A549 (cell line): ENCODE data around the gene RIPOR2. TPM values are rescaled to one million over a fixed set of nuclear protein-coding genes. Genes with fewer than 3 reads are reported as not detected.

Experiments
- ATAC-seq, 2 experiments: fragments of 200-7000 bp in 1 of 2; fragments of >200 bp in 1 of 2; cut with Nextera tagmentation in 1 of 2; cut with Tn5 transposase in 1 of 2; 3 replicates each; pipeline versions ENCODE4 v1.8.0 to v1.9.1; 2018 to 2020; ENCODE audit warnings: mild to moderate bottlenecking in 1 of 2, moderate library complexity in 1 of 2
- CTCF ChIA-PET: fragments of 300-600 bp; sonication (Branson Sonifier 250); formaldehyde crosslinking; extraction: SDS; loops from one replicate; lab custom pipeline; 2021; ENCODE audit warnings: antibody characterized with exemption, inconsistent platforms; lab: Yijun Ruan, JAX
- POLR2A ChIA-PET: fragments of 350-600 bp; formaldehyde crosslinking; extraction: SDS; loops from one replicate; lab custom pipeline; 2021; ENCODE audit warnings: antibody characterized with exemption, inconsistent platforms; lab: Yijun Ruan, JAX
- DNase-seq, 2 experiments: peaks; one replicate each; pipeline versions ENCODE4 v3.0.0 to v3.0.0-alpha.2; 2011 to 2016; ENCODE audit warnings: low read depth in 1 of 2, low spot score in 1 of 2
- FAIRE-seq: peaks from 2 replicates; lab custom pipeline; 2011; peaks lifted over from hg19 to GRCh38; lab: Jason Lieb, UNC
- H3K27ac ChIP-seq, 2 experiments: fragments of >200 bp; sonication (Bioruptor Twin); formaldehyde crosslinking; 3 replicates each; pipeline ENCODE4 v1.5.1; 2016 to 2017
- H3K4me1 ChIP-seq: fragments of >200 bp; sonication (Bioruptor Twin); formaldehyde crosslinking; 3 replicates; pipeline ENCODE4 v1.6.1; 2016
- H3K4me2 ChIP-seq: fragments of >200 bp; sonication (Bioruptor Twin); formaldehyde crosslinking; 3 replicates; pipeline ENCODE4 v1.6.1; 2016
- H3K4me3 ChIP-seq: fragments of >200 bp; sonication (Bioruptor Twin); formaldehyde crosslinking; 3 replicates; pipeline ENCODE4 v1.5.1; 2016
- H3K9me3 ChIP-seq: fragments of >200 bp; sonication (Bioruptor Twin); formaldehyde crosslinking; 3 replicates; pipeline ENCODE4 v1.6.1; 2016
- BHLHE40 ChIP-seq: IDR thresholded peaks from 2 replicates; pipeline ENCODE4 v1.6.1; 2012; ENCODE audit warnings: low read depth, low read length, inconsistent platforms
- EHF ChIP-seq: fragments of 250-450 bp; sonication (Bioruptor Pico); IDR thresholded peaks from 2 replicates; pipeline ENCODE4 v1.5.0; 2020; ENCODE audit warnings: mild to moderate bottlenecking
- FOSB ChIP-seq: fragments of 250-450 bp; sonication (Bioruptor Pico); IDR thresholded peaks from 2 replicates; pipeline ENCODE4 v1.5.0; 2020; ENCODE audit warnings: mild to moderate bottlenecking, moderate library complexity
- FOSL2 ChIP-seq, 2 experiments: fragments of 450-650 bp in 1 of 2; fragments of >200 bp in 1 of 2; sonication (Bioruptor Twin) in 1 of 2; formaldehyde crosslinking; IDR thresholded peaks; 2 replicates each; pipeline versions ENCODE4 v1.5.0 to v1.6.1; 2016 to 2020; ENCODE audit warnings: mild to moderate bottlenecking in 1 of 2, moderate library complexity in 1 of 2
- HEYL ChIP-seq: fragments of 250-450 bp; sonication (Bioruptor Pico); IDR thresholded peaks from 2 replicates; pipeline ENCODE4 v1.8.0; 2021; ENCODE audit warnings: mild to moderate bottlenecking, moderate library complexity
- HOXB5 ChIP-seq: fragments of 250-450 bp; sonication (Bioruptor Pico); IDR thresholded peaks from 2 replicates; pipeline ENCODE4 v1.5.0; 2020; ENCODE audit warnings: mild to moderate bottlenecking, moderate library complexity
- KDM1A ChIP-seq: fragments of 200-600 bp; sonication (generic); IDR thresholded peaks from 2 replicates; pipeline ENCODE4 v1.6.1; 2016; ENCODE audit warnings: low read depth, mild to moderate bottlenecking
- KDM5A ChIP-seq: fragments of 200-600 bp; sonication (generic); IDR thresholded peaks from 2 replicates; pipeline ENCODE4 v1.6.1; 2016; ENCODE audit warnings: antibody characterized with exemption, mild to moderate bottlenecking
- MYC ChIP-seq: IDR thresholded peaks from 2 replicates; pipeline ENCODE4 v1.6.1; 2012; ENCODE audit warnings: mild to moderate bottlenecking, inconsistent platforms, low read length, improper control_type of control experiment, borderline replicate concordance
- POLR2AphosphoS2 ChIP-seq: conservative IDR thresholded peaks from 2 replicates; pipeline ENCODE4 v1.6.1; 2012; ENCODE audit warnings: low read length, improper control_type of control experiment, inconsistent platforms
- RARB ChIP-seq: fragments of 250-450 bp; sonication (Bioruptor Pico); IDR thresholded peaks from 2 replicates; pipeline ENCODE4 v1.8.0; 2021; ENCODE audit warnings: mild to moderate bottlenecking, moderate library complexity
- RFX5 ChIP-seq: fragments of 450-650 bp; IDR thresholded peaks from 2 replicates; pipeline ENCODE4 v1.7.1; 2014; ENCODE audit warnings: antibody characterized with exemption, mild to moderate bottlenecking, moderate library complexity
- TP53 ChIP-seq: fragments of 250-450 bp; sonication (Bioruptor Pico); IDR thresholded peaks from 2 replicates; pipeline ENCODE4 v1.5.0; 2021; ENCODE audit warnings: mild to moderate bottlenecking, moderate library complexity
- ZC3H11A ChIP-seq: fragments of 450-650 bp; IDR thresholded peaks from 2 replicates; pipeline ENCODE4 v1.6.1; 2014; ENCODE audit warnings: antibody characterized with exemption, mild to moderate bottlenecking
- WGBS: methylation state at CpG from one replicate; pipeline ENCODE4 v1.1.6; 2017; ENCODE audit errors: missing lambda C conversion rate; 5-methylcytosine and 5-hydroxymethylcytosine counted together
- polyA plus RNA-seq, 4 experiments: library from polyadenylated mRNA; depleted of rRNA in 3 of 4; stranded (reverse); fragments of >200 nt; fragmentation: RNase III in 1 of 4; extraction: RNeasy Plus Mini Kit Qiagen cat#74134 plus additional on column Dnase treatment in 1 of 4; gene quantifications; 2 replicates in 3 of 4; 3 replicates in 1 of 4; pipeline ENCODE4 v1.2.3, GENCODE V29; 2011 to 2017
- TF ChIP-seq, protein P1 (sequence below): fragments of >200 bp; sonication (Bioruptor Twin); formaldehyde crosslinking; IDR thresholded peaks from 3 replicates; pipeline ENCODE4 v1.6.1; 2016
- TF ChIP-seq, protein P2 (sequence below): IDR thresholded peaks from 2 replicates; pipeline ENCODE4 v1.6.1; 2012; ENCODE audit warnings: low read depth, borderline replicate concordance
- TF ChIP-seq, protein P3 (sequence below): fragments of 250-450 bp; sonication (Bioruptor Pico); IDR thresholded peaks from 2 replicates; pipeline ENCODE4 v1.5.0; 2020; ENCODE audit warnings: low read depth, mild to moderate bottlenecking, moderate library complexity
- TF ChIP-seq, protein P4 (sequence below): IDR thresholded peaks from 2 replicates; pipeline ENCODE4 v1.6.1; 2012
- TF ChIP-seq, protein P5 (sequence below): fragments of 200-600 bp; sonication (generic); IDR thresholded peaks from 2 replicates; pipeline ENCODE4 v1.6.1; 2016; ENCODE audit warnings: antibody characterized with exemption, mild to moderate bottlenecking, moderate library complexity

Gene RIPOR2
- polyA plus RNA-seq, 2 of the 4 experiments (the other 2 are of a cell fraction): 0.01 TPM; not detected in 1

DNA sequence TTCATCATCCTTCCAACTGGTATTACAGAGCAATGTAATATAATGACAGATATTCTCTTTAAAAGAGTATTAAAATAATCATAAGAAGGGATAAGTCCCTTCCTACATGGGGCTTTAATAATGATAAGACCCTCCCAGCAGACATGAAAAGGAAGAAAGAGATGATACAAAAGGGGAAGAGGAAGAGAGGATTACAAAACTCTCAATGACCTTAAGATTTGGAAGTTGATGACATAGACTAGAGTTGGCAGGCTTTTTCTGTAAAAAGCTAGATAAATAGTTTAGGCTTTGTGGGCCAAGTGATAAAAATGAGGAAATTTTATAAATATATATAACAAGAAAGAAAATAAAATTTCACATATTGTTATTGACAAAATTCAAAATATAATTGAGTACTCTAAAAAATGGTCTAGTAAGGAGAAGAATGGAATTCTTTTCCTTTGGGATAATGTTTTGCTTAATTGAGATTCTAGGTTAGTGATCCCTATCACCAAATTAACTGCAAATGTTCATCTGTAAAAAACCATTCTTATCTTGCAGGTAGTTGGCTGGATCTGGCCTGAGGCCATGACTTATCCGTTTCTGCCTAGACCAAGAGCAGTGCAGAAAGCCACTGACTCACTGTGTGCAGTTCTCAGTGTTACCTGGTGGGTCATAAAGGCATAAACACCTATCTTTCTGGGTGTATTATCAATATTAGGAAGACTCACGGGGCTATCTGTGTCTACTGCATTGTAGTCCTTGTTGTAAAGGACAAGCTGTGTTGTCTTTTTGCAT, 11.0 kb downstream of the RIPOR2 start:
- ChIA-PET CTCF (no interaction called here), POLR2A (no interaction called here)
- Histone ChIP-seq H3K9me3 (no peaks in the 10 kb centered on the region), H3K4me1 (no peaks in the 10 kb centered on the region), H3K4me2 (no peak overlapping the region), H3K4me3 (no peak overlapping the region), H3K27ac (no peak overlapping the region)
- FAIRE-seq (no peak), ATAC-seq (no peak), DNase-seq (no peak)
- TF ChIP-seq POLR2AphosphoS2: no peak
- no peak for TF ChIP-seq MYC
- no peak for TF ChIP-seq TP53 (CRISPR knock-in tag)
- no peak for TF ChIP-seq FOSL2 (IDR thresholded peaks at IDR 0.05)
- TF ChIP-seq FOSL2 (CRISPR knock-in tag; IDR thresholded peaks at IDR 0.05): no peak
- TF ChIP-seq HOXB5 (CRISPR knock-in tag): no peak
- TF ChIP-seq EHF (CRISPR knock-in tag): no peak
- TF ChIP-seq, protein P1, sequence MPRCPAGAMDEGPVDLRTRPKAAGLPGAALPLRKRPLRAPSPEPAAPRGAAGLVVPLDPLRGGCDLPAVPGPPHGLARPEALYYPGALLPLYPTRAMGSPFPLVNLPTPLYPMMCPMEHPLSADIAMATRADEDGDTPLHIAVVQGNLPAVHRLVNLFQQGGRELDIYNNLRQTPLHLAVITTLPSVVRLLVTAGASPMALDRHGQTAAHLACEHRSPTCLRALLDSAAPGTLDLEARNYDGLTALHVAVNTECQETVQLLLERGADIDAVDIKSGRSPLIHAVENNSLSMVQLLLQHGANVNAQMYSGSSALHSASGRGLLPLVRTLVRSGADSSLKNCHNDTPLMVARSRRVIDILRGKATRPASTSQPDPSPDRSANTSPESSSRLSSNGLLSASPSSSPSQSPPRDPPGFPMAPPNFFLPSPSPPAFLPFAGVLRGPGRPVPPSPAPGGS: no peak
- TF ChIP-seq FOSB (CRISPR knock-in tag): no peak
- TF ChIP-seq ZC3H11A: no peak
- no peak for TF ChIP-seq KDM5A
- no peak for TF ChIP-seq RARB (CRISPR knock-in tag)
- no peak for TF ChIP-seq KDM1A
- TF ChIP-seq, protein P2, sequence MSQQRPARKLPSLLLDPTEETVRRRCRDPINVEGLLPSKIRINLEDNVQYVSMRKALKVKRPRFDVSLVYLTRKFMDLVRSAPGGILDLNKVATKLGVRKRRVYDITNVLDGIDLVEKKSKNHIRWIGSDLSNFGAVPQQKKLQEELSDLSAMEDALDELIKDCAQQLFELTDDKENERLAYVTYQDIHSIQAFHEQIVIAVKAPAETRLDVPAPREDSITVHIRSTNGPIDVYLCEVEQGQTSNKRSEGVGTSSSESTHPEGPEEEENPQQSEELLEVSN: no peak
- TF ChIP-seq, protein P3, sequence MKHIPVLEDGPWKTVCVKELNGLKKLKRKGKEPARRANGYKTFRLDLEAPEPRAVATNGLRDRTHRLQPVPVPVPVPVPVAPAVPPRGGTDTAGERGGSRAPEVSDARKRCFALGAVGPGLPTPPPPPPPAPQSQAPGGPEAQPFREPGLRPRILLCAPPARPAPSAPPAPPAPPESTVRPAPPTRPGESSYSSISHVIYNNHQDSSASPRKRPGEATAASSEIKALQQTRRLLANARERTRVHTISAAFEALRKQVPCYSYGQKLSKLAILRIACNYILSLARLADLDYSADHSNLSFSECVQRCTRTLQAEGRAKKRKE: no peak
- TF ChIP-seq, protein P4, sequence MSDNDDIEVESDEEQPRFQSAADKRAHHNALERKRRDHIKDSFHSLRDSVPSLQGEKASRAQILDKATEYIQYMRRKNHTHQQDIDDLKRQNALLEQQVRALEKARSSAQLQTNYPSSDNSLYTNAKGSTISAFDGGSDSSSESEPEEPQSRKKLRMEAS: no peak
- 14% methylated on average over 2 of the region's 2 CpGs for WGBS

DNA sequence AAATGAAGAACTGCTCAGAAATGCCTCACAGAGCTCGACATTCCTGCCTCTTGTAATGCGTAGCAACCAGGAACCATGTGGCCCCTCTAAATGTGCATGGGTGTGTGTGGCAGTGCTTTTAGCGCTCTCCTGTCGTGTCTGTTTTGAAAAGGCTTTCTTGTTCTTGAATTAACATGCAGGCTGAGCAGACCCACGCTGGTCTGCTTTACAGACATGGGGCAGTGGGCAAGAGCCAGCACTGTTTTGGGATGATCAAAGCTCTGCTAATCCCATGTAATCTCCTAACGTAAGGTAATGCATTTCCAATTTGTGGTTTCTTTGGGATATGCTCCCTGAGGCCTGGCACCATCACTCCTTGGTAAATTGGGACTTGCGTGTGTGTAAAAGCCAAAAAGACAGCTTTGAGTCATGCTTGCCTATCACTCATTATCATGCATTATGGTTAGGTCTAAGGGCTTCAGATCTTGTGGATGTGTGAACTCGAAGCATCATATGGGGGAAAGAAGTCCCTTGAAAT, 11.8 kb downstream of the RIPOR2 start:
- 47% methylated on average over 8 of the region's 8 CpGs for WGBS
- no peak for TF ChIP-seq RFX5
- no peak for TF ChIP-seq BHLHE40
- no peak for TF ChIP-seq KDM1A
- TF ChIP-seq TP53 (CRISPR knock-in tag): no peak
- no peak for TF ChIP-seq HEYL (CRISPR knock-in tag)
- TF ChIP-seq, protein P4: no peak
- TF ChIP-seq, protein P5, sequence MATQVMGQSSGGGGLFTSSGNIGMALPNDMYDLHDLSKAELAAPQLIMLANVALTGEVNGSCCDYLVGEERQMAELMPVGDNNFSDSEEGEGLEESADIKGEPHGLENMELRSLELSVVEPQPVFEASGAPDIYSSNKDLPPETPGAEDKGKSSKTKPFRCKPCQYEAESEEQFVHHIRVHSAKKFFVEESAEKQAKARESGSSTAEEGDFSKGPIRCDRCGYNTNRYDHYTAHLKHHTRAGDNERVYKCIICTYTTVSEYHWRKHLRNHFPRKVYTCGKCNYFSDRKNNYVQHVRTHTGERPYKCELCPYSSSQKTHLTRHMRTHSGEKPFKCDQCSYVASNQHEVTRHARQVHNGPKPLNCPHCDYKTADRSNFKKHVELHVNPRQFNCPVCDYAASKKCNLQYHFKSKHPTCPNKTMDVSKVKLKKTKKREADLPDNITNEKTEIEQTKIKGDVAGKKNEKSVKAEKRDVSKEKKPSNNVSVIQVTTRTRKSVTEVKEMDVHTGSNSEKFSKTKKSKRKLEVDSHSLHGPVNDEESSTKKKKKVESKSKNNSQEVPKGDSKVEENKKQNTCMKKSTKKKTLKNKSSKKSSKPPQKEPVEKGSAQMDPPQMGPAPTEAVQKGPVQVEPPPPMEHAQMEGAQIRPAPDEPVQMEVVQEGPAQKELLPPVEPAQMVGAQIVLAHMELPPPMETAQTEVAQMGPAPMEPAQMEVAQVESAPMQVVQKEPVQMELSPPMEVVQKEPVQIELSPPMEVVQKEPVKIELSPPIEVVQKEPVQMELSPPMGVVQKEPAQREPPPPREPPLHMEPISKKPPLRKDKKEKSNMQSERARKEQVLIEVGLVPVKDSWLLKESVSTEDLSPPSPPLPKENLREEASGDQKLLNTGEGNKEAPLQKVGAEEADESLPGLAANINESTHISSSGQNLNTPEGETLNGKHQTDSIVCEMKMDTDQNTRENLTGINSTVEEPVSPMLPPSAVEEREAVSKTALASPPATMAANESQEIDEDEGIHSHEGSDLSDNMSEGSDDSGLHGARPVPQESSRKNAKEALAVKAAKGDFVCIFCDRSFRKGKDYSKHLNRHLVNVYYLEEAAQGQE: no peak
- TF ChIP-seq, all 56 proteins: peak for 0
- no peak for FAIRE-seq
- H3K4me1 ChIP-seq: no peaks in the 10 kb centered on the region
- no peaks in the 10 kb centered on the region for H3K9me3 ChIP-seq
- no peak overlapping the region for H3K4me2 ChIP-seq
- ChIA-PET POLR2A (no interaction called here), CTCF (no interaction called here)
- no peak for ATAC-seq
- no peak overlapping the region for H3K27ac ChIP-seq
- no peak for DNase-seq
- H3K4me3 ChIP-seq: no peak overlapping the region
